ENCODE measurements around the gene GSTK1. TPM values are rescaled to one million over a fixed set of nuclear protein-coding genes. Genes with fewer than 3 reads are reported as not detected.
A peak's percentile ranks its signal among the peaks of the same experiment; 100 is the strongest.
"Not testable (repeated sequence)": the region's sequence is repeated elsewhere in the genome, so short reads cannot be mapped to it uniquely, and the experiment has no call there.

GSTK1 gene
- polyA plus RNA-seq, 10 donors = 65.5 to 92.8 (median 81.4) TPM

DNA sequence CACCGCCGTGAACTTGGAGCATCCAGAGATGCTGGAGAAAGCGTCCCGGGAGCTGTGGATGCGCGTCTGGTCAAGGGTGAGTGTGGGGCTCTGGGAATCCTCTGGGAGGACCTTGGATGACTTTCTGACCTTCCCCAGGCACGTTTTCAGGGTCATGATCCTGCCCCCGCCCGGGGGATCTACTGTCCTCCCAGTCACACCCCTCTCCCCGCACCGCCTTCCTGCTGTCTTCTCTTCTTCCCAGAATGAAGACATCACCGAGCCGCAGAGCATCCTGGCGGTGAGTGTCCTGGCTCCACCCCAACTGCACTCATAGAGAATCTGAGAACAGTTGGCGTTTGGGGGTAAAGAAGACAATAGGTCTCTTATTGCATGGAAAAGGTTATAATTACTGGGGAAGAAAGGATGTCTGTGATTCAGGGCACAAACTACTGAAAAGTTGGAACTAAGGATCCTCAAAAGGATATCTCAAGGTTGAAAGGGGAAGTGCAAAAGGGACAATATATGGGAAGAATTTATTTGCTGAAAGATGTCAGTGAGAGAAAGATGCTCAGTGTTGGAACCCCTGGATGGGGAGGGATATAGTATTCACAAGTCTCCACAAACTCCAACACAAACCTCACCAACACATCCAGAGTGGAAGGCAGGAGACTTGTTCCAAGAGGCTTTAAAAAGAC, 1.9 kb downstream of the GSTK1 start:
- no peak for DNase-seq

- no peak for DNase-seq
These were observed 6.0 kb downstream of the GSTK1 start for GRCh38 chr7:143269251-143269650.

DNA sequence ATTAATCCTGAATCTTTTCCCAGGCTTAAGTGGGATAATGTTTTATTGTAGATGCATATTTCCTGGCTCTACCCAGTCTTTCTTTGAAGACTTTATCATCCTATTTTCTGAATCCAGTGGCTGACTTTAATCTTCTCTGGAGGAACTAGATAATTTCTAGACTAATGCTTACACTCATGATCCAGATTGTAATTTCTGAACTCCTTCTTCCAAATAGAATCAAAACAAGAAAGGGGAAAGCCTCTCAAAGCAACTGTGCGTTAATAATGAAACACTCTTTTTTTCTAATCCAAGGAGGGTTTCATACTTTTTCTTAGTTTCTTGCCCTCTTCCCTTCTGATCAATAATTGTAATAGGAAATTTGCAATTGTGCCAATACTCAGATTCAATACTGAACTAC, 8.0 kb downstream of the GSTK1 start:
- DNase-seq = no peak

GRCh38 chr7:143272871-143273270, 9.6 kb downstream of the GSTK1 start:
- no peak for DNase-seq

GRCh38 chr7:143279186-143280098, 16.2 kb downstream of the GSTK1 start:
- DNase-seq = peak; percentile 73 to 92 (median 84)

GRCh38 chr7:143280160-143280559, 16.9 kb downstream of the GSTK1 start:
- DNase-seq = no peak

- no peak for DNase-seq
These were observed 17.3 kb downstream of the GSTK1 start for GRCh38 chr7:143280566-143280965.

- no peak for DNase-seq
These were observed 18.3 kb downstream of the GSTK1 start for GRCh38 chr7:143281529-143281928.

DNA sequence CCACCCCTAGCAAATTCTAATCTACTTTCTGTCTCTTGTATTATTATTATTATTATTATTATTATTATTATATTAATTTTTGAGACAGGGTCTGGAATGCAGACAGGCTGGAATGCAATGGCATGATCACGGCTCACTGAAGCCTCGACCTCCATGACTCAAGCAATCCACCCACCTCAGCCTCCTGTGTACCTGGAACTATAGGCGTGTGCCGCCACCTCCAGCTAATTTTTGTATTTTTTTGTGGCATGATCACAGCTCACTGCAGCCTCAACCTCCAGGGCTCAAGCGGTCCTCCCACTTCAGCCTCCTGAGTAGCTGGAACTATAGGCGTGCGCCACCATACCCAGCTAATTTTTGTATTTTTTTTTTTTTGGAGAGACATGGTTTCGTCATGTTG, 18.9 kb downstream of the GSTK1 start:
- no peak for DNase-seq

- no peak for DNase-seq
These were observed 20.1 kb downstream of the GSTK1 start for GRCh38 chr7:143283381-143283780.

- no peak for DNase-seq
These were observed 21.6 kb downstream of the GSTK1 start, which contains the start of gene TMEM139 for GRCh38 chr7:143284591-143285469. TSS of gene TMEM139 (plus strand) at chr7:143284958. CDS start at chr7:143285958, 1,000 bp downstream.

DNA sequence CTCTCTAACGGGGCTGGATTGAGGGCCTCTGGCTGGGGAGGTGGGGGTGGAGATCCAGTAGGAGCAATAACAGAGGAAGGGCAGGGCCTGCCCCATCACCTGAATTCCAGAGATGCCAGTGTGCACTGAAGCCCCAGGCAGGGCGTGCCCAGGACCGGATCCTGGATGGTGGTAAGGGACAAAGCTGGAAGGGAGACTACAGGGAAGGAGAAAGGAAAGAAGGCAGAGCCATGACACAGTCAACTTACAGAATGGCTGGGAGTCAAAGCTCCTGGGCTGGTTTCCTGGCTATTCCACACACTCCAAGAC, 22.2 kb downstream of the GSTK1 start:
- no peak for DNase-seq

GRCh38 chr7:143285806-143286521, 22.7 kb downstream of the GSTK1 start:
- DNase-seq = no peak

DNA sequence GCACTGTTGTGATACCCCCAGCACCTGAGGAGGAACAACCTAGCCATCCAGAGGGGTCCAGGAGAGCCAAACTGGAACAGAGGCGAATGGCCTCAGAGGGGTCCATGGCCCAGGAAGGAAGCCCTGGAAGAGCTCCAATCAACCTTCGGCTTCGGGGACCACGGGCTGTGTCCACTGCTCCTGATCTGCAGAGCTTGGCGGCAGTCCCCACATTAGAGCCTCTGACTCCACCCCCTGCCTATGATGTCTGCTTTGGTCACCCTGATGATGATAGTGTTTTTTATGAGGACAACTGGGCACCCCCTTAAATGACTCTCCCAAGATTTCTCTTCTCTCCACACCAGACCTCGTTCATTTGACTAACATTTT, 23.3 kb downstream of the GSTK1 start:
- no peak for DNase-seq

- no peak for DNase-seq
These were observed 24.2 kb downstream of the GSTK1 start for GRCh38 chr7:143287339-143287934.

DNA sequence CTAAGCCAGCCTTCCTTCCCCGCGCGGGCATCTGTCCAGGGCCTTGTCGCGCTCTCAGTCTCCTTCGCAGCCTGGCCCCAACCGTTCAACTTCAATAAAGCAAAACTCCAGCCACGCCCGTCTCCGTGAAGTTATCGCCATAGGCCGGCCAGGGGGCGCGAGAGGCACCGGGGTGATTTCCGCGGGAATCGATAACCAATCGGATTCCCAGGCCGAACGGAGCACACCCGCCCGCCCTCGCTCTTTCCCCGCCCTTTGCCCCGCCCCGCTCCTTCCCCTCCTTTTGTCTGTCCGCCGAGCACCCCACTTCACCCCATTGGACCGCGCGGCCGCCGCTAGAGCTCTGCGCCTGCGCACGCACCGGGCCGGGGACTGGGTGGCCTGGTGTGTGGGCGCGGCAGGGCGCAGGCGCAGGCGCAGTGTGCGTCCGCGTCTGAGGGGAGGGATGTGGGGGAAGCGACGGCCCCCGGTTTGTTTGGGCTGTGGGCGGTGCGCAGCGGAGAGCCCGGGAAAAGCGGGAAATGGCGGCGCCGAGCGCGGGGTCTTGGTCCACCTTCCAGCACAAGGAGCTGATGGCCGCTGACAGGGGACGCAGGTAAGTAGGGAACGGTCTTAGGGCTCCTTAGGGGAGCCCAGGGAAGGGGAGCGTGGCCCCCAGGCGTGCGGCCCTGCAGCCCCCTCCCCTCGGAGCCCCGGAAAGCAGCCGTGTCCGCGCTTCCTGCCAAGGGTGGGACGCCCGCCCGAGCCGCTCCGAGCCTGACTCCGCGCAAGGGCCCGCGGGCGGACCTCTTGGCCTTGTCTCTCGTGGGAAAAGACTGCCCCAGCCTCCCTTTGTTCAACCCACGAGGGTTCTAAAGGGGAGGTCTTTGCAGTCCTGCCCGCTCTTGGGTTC, 24.9 kb downstream of the GSTK1 start, which contains the start of gene CASP2:
CASP2 (plus strand) TSS at position 417 of the 892 bp plus-strand sequence; CDS start at position 522, 105 bp downstream.
- peak; percentile 98 to 99 (median 99) for DNase-seq

- DNase-seq = no peak
These were observed 25.6 kb downstream of the GSTK1 start for GRCh38 chr7:143288836-143289235.

- peak in 1 of 3 donors; percentile 32 for DNase-seq
These were observed 26.2 kb downstream of the GSTK1 start for GRCh38 chr7:143289421-143289820.

GRCh38 chr7:143289888-143290287, 26.6 kb downstream of the GSTK1 start:
- not testable (repeated sequence) for DNase-seq

DNA sequence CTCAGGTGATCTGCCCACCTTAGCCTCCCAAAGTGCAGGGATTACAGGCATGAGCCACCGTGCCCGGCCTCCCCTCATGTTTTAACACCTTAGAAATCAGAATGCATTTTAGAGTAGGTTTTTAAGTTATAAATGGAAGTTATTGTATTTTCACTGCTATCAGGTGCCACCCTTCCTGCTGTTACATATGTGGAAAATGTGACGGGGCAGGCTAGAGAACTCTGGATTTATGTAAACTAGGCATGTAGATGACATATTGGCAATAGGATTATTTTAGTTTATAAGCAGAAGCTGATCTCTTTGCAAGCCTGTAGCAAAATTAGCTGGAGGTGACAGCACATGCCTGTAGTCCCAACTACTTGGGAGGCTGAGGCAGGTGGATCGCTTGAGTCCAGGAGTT, 27.1 kb downstream of the GSTK1 start:
- no peak for DNase-seq

Data from muscle of back (tissue), 11 donors.